OCI-LY1 (cell line): ENCODE measurements around the gene BTBD1.

ENCODE experiments used
- H2AFZ ChIP-seq: fragments of 200-600 bp; sonication (generic), shearing (Covaris generic); 2 replicates; pipeline ENCODE4 v1.6.0; 2014; ENCODE audit warnings: antibody characterized with exemption, mild to moderate bottlenecking, low read length
- H3F3A ChIP-seq: fragments of 200-600 bp; sonication (generic), shearing (Covaris generic); 2 replicates; pipeline ENCODE4 v1.6.0; 2014; ENCODE audit warnings: mild to moderate bottlenecking, antibody characterized with exemption, low read length, moderate library complexity; ENCODE audit not compliant: insufficient read depth
- H3K27ac ChIP-seq: fragments of 200-600 bp; sonication (generic); 2 replicates; pipeline ENCODE4 v1.5.1; 2014; ENCODE audit warnings: low read length, mixed run types, mild to moderate bottlenecking, low read depth; ENCODE audit not compliant: poor library complexity, severe bottlenecking
- H3K27me3 ChIP-seq: fragments of 200-600 bp; sonication (generic); 2 replicates; pipeline ENCODE4 v1.6.0; 2014; ENCODE audit warnings: antibody characterized with exemption, mild to moderate bottlenecking, low read length, moderate library complexity; ENCODE audit not compliant: insufficient read depth
- H3K36me3 ChIP-seq: fragments of 200-600 bp; sonication (generic); 2 replicates; pipeline ENCODE4 v1.6.1; 2014; ENCODE audit warnings: mild to moderate bottlenecking, antibody characterized with exemption, low read length, moderate library complexity, mixed read lengths; ENCODE audit not compliant: insufficient read depth
- H3K4me1 ChIP-seq: fragments of 200-600 bp; sonication (generic); 2 replicates; pipeline ENCODE4 v1.5.1; 2014; ENCODE audit warnings: mild to moderate bottlenecking, low read length, moderate library complexity; ENCODE audit not compliant: insufficient read depth, severe bottlenecking
- H3K4me2 ChIP-seq: fragments of 200-600 bp; sonication (generic), shearing (Covaris generic); 2 replicates; pipeline ENCODE4 v1.6.1; 2014; ENCODE audit warnings: low read length
- H3K4me3 ChIP-seq: fragments of 200-600 bp; sonication (generic); 2 replicates; pipeline ENCODE4 v1.5.1; 2014; ENCODE audit warnings: low read length, low read depth, mild to moderate bottlenecking, mixed read lengths; ENCODE audit not compliant: poor library complexity, severe bottlenecking
- H3K79me2 ChIP-seq: fragments of 200-600 bp; shearing (Covaris generic); 2 replicates; pipeline ENCODE4 v1.6.1; 2016; ENCODE audit warnings: mixed run types, low read length, mixed read lengths; ENCODE audit not compliant: insufficient read depth
- H3K9ac ChIP-seq: fragments of 200-600 bp; sonication (generic), shearing (Covaris generic); 2 replicates; pipeline ENCODE4 v1.6.1; 2014; ENCODE audit warnings: mild to moderate bottlenecking, low read length, mixed read lengths
- H3K9me2 ChIP-seq: fragments of 200-600 bp; sonication (generic), shearing (Covaris generic); 2 replicates; pipeline ENCODE4 v1.6.1; 2014; ENCODE audit warnings: low read depth, mild to moderate bottlenecking, low read length, mixed read lengths
- H3K9me3 ChIP-seq: fragments of 200-600 bp; shearing (Covaris generic); 2 replicates; pipeline ENCODE4 v1.6.1; 2014; ENCODE audit warnings: low read length, mixed read lengths
- H4K20me1 ChIP-seq: fragments of 200-600 bp; sonication (generic), shearing (Covaris generic); 2 replicates; pipeline ENCODE4 v1.6.0; 2016; ENCODE audit warnings: mild to moderate bottlenecking, low read length; ENCODE audit not compliant: insufficient read depth
- CTCF ChIP-seq: fragments of 200-600 bp; sonication (generic), shearing (Covaris generic); IDR thresholded peaks from 2 replicates; pipeline ENCODE4 v1.5.1; 2017; ENCODE audit warnings: mild to moderate bottlenecking, antibody characterized with exemption, low read length, moderate library complexity, mixed read lengths
- EZH2 ChIP-seq: fragments of 200-600 bp; sonication (generic), shearing (Covaris generic); IDR thresholded peaks from 2 replicates; pipeline ENCODE4 v1.8.0; 2017; ENCODE audit warnings: borderline replicate concordance, mixed run types, mild to moderate bottlenecking, antibody characterized with exemption, low read length, moderate library complexity, mixed read lengths

The BTBD1 gene

GRCh38 chr15:82986442-82986780, 80.6 kb downstream of the BTBD1 start:
- Histone ChIP-seq H2AFZ (no peak overlapping the region), H3K27ac (no peak overlapping the region), H3K4me1 (peaks cover 17% of the 10 kb centered on the region), H3K27me3 (no peaks in the 10 kb centered on the region), H3F3A (no peaks in the 10 kb centered on the region), H3K79me2 (peaks cover 12% of the 10 kb centered on the region), H3K4me3 (peak overlapping the region; percentile 97), H3K9me2 (no peaks in the 10 kb centered on the region), H3K9ac (peak overlapping the region; percentile 94), H3K36me3 (peaks cover 29% of the 10 kb centered on the region), H4K20me1 (no peaks in the 10 kb centered on the region), H3K9me3 (no peaks in the 10 kb centered on the region), H3K4me2 (peak overlapping the region; percentile 82)
- TF ChIP-seq EZH2, result no peak

GRCh38 chr15:82985688-82986441, 81.2 kb downstream of the BTBD1 start, which contains the start of gene RAMAC:
Gene RAMAC, plus strand, starts transcription at chr15:82986210. Its CDS starts 2,809 bp downstream, at chr15:82989019.
- H3K4me1 ChIP-seq, result peaks cover 17% of the 10 kb centered on the region
- H3K9me3 ChIP-seq, result no peaks in the 10 kb centered on the region
- TF ChIP-seq CTCF, result no peak
- TF ChIP-seq EZH2, result no peak
- peak within 1 kb of the TSS; percentile 17 for H3K27ac ChIP-seq
- H3K4me2 ChIP-seq, result peak within 1 kb of the TSS; percentile 82
- H3F3A ChIP-seq, result no peaks in the 10 kb centered on the region
- peaks cover 12% of the 10 kb centered on the region for H3K79me2 ChIP-seq
- H3K27me3 ChIP-seq, result no peaks in the 10 kb centered on the region
- no peaks in the 10 kb centered on the region for H3K9me2 ChIP-seq
- H2AFZ ChIP-seq, result peak within 1 kb of the TSS; percentile 76; the same call in 1 of the 2 replicates
- H3K36me3 ChIP-seq, result peaks cover 27% of the 10 kb centered on the region
- peak within 1 kb of the TSS; percentile 97 for H3K4me3 ChIP-seq
- peak within 1 kb of the TSS; percentile 94 for H3K9ac ChIP-seq
- H4K20me1 ChIP-seq, result no peaks in the 10 kb centered on the region

- no peaks in the 10 kb centered on the region for H3K27me3 ChIP-seq
- no peaks in the 10 kb centered on the region for H3K9me2 ChIP-seq
- TF ChIP-seq CTCF, result no peak
- no peak for TF ChIP-seq EZH2
- no peaks in the 10 kb centered on the region for H3K79me2 ChIP-seq
- no peaks in the 10 kb centered on the region for H3F3A ChIP-seq
- H3K9me3 ChIP-seq, result no peaks in the 10 kb centered on the region
- H3K4me2 ChIP-seq, result no peak overlapping the region
- no peak overlapping the region for H3K4me3 ChIP-seq
- H4K20me1 ChIP-seq, result no peaks in the 10 kb centered on the region
- peaks cover 9% of the 10 kb centered on the region for H3K4me1 ChIP-seq
- no peak overlapping the region for H2AFZ ChIP-seq
- H3K36me3 ChIP-seq, result no peaks in the 10 kb centered on the region
- no peak overlapping the region for H3K9ac ChIP-seq
- no peak overlapping the region for H3K27ac ChIP-seq
Observed at GRCh38 chr15:82980981-82981380, 86.1 kb downstream of the BTBD1 start.

GRCh38 chr15:82979726-82980125, 87.3 kb downstream of the BTBD1 start:
- no peaks in the 10 kb centered on the region for H3K79me2 ChIP-seq
- H3F3A ChIP-seq, result no peaks in the 10 kb centered on the region
- H4K20me1 ChIP-seq, result no peaks in the 10 kb centered on the region
- no peaks in the 10 kb centered on the region for H3K4me1 ChIP-seq
- H3K36me3 ChIP-seq, result no peaks in the 10 kb centered on the region
- no peaks in the 10 kb centered on the region for H3K27me3 ChIP-seq
- no peak overlapping the region for H2AFZ ChIP-seq
- H3K9ac ChIP-seq, result no peak overlapping the region
- no peak overlapping the region for H3K27ac ChIP-seq
- no peak overlapping the region for H3K4me2 ChIP-seq
- no peaks in the 10 kb centered on the region for H3K9me2 ChIP-seq
- no peaks in the 10 kb centered on the region for H3K9me3 ChIP-seq
- TF ChIP-seq CTCF, result no peak
- no peak for TF ChIP-seq EZH2
- H3K4me3 ChIP-seq, result no peak overlapping the region
